GM12872 (cell line): Measurements from ENCODE around the gene GLP2R.

ENCODE experiments used
- CTCF ChIP-seq: IDR thresholded peaks from 3 replicates; pipeline ENCODE4 v1.5.1; 2011; ENCODE audit warnings: low read depth, mild to moderate bottlenecking, low read length, moderate library complexity; ENCODE audit not compliant: insufficient read depth

The GLP2R gene

GRCh38 chr17:9805769-9806168, 20.0 kb upstream of the GLP2R start:
- no peak for TF ChIP-seq CTCF

- TF ChIP-seq CTCF: no peak
These were observed 19.0 kb upstream of the GLP2R start for GRCh38 chr17:9806699-9807098.

- no peak for TF ChIP-seq CTCF
These were observed 16.3 kb upstream of the GLP2R start for GRCh38 chr17:9809409-9809808.

GRCh38 chr17:9810100-9810949, 15.4 kb upstream of the GLP2R start:
- TF ChIP-seq CTCF: no peak

GRCh38 chr17:9811086-9811485, 14.6 kb upstream of the GLP2R start:
- TF ChIP-seq CTCF: no peak

GRCh38 chr17:9811537-9811936, 14.2 kb upstream of the GLP2R start:
- no peak for TF ChIP-seq CTCF

GRCh38 chr17:9813166-9813565, 12.6 kb upstream of the GLP2R start:
- no peak for TF ChIP-seq CTCF
